Activated T-cell treated with anti-CD3 and anti-CD28 coated beads, Interleukin-2, amount 50 U/mL, for 1 hour (primary cell): ENCODE measurements around the gene PEA15.

Experiments
- DNase-seq: peaks from one replicate; pipeline ENCODE4 v3.0.0-alpha.2; 2020

PEA15 gene, protein sequence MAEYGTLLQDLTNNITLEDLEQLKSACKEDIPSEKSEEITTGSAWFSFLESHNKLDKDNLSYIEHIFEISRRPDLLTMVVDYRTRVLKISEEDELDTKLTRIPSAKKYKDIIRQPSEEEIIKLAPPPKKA

GRCh38 chr1:160205242-160206035 lies at the start of gene PEA15:
PEA15 (plus strand) TSS chr1:160205384; CDS start chr1:160211545, 6,161 bp downstream.
- peak; percentile 75 for DNase-seq

DNA sequence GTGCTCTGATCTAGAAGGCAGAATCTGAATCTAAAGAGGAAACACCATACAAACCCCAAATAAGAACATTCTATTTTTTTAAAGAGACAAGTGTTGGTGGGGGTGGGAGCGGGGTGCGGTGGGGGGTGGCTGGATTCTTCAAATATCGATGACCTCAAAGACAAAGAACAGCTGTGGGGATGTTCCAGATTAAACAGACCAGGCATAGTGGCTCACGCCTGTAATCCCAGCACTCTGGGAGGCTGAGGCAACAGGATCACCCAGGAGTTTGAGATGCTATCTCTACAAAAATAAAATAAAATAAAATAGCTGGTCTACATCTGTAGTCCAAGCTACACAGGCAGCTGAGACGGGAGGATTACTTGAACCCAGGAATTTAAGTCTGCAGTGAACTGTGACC lies 48.8 kb upstream of the PEA15 start:
- DNase-seq: no peak

- no peak for DNase-seq
These were observed 48.0 kb upstream of the PEA15 start for GRCh38 chr1:160157174-160157573.

GRCh38 chr1:160158031-160158430 lies 47.2 kb upstream of the PEA15 start:
- DNase-seq: no peak

DNA sequence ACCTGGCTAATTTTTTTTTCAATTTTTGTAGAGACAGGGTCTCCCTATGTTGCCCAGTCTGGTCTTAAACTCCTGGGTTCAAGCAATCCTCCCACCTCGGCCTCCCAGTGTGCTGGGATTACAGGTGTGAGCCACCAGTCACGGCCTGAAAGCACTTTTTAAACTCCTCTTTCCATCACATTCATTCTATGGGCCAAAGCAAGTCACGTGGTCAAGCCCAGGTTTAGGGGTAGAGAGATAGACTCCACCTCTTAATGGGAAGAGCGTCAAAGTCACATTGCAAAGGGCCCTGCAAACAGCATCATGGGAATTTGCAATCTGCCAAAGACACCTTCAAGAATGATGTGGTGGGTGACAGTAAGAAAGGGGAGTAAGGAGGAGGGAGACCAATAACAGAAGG lies 46.6 kb upstream of the PEA15 start:
- no peak for DNase-seq

DNA sequence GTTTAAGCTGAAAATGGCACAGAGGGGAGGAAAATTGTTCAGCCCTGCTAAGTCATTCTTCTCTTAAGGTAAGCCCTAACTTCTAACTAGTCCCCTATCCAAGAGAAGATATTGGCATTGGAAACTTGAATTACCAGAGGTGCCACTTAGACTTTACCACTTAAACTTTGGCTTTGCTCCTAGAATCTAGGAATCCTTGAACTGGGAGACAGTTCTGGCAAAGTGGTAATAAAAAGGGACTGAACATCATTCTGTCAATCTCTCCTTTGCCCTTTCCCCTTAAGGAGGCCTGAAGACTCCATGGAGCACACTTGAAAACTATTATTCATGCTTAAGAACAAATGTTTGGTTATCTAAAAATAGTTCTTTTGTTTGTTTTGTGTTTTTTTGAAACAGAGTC lies 45.3 kb upstream of the PEA15 start:
- DNase-seq: no peak

DNA sequence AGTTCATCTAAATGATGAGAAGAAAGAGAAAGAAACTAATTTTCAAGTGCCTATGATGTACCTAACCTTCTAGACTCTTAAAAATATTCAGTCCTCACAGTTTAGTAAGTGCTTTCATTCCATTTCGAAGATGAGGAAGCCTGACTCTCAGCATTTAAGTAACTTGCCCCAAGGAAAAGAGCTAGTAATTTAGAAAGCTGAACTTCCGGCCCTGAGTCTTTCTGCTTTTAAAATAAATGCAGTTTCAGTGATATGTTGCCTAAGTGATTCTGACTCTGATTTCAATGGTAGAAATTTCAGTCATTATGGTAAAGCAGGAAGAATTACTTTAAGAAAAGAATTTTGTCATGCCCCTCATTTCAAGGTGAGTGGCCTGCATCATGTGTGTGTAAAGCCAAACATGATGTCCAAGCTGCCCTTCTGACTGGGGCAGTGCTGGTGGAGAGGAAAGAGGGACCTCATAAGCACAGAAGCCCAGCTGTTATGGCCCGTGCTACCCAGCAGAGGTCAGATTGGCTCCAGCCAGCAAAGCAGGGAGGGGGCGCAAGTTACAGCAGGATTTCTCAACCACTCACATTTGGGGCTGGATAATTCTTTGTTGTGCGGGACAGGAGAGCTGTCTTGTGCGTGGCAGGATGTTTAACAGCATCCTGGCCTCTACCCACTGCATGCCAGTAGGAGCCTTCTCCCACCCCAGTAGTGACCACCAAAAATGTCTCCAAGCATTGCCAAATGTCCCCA lies 43.0 kb upstream of the PEA15 start:
- DNase-seq: no peak

DNA sequence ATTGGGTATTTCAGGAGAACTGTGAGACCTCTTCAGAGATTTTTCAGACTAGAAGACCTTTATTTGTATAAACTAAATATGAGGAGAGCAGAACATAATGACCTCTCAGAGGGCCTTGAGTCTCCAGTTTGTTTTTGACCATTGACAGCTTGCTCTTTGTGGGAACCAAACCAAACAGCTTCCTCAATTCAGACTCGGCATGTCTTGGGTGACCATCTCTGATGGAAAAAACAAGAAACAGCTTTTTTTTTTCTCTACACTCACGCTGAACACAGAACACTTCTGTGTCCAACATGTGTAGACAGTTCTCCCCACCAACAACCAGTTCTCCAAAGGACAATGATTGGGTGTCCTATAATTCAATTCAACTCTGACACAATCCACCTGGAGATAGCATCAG lies 42.3 kb upstream of the PEA15 start:
- no peak for DNase-seq

DNA sequence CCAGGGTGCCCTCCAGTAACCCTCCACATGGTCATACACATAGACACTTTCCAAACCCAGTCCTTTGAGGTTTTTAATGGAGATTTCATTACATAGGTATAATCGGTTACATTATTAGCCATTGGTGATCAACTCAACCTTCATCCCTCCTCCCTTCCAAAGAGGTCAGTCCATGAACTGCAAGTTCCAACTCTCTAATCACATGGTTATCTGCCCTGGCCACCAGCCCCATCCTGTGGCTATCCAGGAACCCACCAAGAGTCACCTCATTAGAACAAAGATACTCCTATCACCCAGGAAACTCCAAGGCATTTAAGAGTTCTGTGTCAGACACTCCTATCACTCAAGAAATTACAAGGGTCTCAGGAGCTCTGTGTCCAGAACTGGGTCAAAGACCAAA lies 41.6 kb upstream of the PEA15 start:
- DNase-seq: no peak

- DNase-seq: no peak
These were observed 41.1 kb upstream of the PEA15 start for GRCh38 chr1:160164121-160164520.

DNA sequence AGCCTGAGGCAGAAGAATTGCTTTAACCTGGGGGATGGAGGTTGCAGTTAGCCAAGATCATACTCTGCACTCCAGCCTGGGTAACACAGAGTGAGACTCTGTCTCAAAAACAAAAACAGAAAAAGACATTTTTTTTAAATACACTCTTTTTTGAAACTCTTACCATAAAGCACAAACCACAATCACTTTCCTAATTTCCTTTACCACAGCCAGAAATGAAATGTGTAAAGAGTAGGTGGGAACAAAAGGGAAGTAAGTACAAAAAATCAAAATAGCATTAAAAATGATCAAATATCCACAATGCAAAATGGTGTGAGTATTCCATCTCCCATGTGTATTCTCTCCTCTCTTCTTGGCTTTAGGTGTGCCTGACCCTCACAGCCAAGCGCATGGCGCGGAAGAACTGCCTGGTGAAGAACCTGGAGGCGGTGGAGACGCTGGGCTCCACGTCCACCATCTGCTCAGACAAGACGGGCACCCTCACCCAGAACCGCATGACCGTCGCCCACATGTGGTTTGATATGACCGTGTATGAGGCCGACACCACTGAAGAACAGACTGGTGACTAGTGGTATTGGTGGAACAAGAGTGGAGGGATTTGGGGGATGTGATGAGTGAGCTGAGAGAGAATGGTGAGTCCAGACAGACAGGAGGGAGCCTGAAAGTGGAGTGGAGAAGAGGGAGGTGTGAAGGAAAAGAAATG lies 38.9 kb upstream of the PEA15 start:
- no peak for DNase-seq

- no peak for DNase-seq
These were observed 38.1 kb upstream of the PEA15 start for GRCh38 chr1:160167056-160167455.

DNA sequence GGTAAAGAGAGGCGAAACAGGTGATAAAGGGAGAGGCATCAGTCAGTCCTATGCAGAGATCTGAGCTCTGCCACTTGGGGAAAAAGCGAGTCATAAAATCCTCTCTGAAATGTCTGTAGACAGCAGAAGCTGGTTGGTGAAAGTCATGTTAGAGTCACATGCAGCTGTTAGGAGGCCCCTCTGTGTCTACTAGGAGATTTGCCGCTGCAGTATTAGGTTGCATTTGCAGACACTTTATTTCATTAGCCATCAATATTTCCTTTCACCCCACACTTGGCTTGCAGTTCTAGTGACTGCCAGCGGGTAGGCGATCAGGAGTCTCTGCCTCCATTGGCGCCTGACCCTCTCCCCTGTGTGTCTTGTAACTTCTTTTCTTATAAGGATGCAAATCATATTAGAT lies 37.6 kb upstream of the PEA15 start:
- no peak for DNase-seq

DNA sequence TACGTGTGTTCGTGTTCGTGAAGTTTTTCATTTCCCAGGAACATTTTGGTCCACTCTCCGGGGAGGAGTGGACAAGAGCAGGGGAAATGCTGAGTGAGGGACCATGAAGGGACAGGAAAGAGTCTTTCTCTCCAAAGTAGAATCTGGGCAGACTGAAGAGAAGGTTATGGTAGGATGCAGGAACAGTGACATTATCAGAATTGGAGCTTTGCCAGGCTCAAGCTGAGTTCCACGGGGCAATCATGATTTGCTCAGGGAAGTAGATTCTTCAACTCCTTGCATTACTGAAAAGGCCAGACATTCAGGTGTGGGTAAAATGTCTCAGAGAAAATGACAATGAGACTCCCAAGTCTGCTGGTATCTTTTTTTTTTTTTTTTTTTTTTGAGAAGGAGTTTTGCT lies 37.2 kb upstream of the PEA15 start:
- no peak for DNase-seq

DNA sequence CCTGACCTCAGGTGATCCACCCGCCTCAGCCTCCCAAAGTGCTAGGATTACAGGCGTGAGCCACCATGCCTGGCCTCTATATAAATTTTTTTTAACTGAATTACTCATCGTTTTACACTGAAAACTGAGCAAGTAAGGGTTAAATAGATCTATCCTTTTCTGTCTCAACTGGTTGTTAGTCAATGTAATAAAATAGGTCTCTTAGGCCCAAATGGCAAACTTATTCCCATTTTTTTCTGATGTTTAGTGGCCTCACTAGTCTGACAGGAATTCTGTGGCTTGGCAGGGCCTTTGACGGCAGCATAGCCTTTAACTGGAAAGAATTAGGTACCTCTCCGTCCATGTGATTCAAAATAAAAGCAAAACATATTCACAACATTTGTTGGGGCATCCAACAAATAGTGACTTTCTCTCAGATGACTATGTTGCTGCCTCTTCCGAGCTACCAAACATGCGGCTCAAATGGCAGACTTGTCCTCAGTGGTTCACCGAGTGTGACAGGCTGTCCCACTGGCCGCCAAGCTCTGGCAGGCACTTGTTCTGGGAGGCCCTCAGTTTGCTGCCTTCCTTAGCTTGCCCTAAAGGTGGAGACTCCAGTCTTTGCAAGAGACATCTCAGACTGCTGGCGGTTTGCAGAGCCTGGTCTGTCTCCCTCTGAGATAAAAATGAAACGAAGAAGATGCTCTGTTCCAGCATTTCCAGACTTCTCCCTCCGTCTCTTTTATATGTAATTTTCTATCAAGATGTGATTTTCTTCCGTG lies 36.4 kb upstream of the PEA15 start:
- DNase-seq: no peak

DNA sequence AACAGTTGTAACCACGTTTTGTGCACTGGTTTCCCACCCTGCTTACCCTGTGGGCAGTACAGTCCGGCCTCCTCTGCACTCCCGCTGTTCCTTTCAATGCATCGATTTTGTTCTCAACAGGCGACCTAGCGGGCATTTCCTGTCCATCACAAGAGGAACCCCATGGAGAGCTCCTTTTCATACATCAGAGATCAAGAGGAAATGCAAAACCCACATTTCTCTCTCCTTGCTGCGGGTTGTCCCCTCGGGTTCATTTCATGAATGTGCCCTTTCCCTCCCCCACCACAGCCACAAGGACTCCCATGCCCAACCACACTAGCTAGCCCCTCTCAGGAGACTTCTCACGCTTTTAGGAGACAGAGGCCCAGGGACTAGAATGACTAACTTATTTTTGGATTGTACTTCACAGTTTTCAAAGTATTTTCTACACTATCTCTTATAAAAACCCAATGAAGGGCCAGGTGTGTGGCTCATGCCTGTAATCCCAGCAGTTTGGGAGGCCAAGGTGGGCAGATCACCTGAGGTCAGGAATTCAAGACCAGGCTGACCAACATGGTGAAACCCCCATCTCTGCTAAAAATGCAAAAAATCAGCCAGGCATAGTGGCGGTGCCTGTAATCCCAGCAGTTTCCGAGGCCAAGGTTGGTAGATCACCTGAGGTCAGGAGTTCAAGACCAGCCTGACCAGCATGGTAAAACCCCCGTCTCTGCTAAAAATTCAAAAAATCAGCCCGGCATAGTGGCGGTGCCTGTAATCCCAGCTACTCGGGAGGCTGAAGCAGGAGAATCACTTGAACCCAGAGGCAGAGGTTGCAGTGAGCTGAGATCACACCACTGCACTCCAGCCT lies 35.4 kb upstream of the PEA15 start:
- DNase-seq: no peak

- DNase-seq: no peak
These were observed 33.8 kb upstream of the PEA15 start for GRCh38 chr1:160171354-160171753.

- DNase-seq: no peak
These were observed 33.2 kb upstream of the PEA15 start for GRCh38 chr1:160171980-160172379.

- no peak for DNase-seq
These were observed 28.0 kb upstream of the PEA15 start for GRCh38 chr1:160177231-160177630.

- DNase-seq: no peak
These were observed 27.5 kb upstream of the PEA15 start for GRCh38 chr1:160177667-160178066.

- no peak for DNase-seq
These were observed 26.5 kb upstream of the PEA15 start for GRCh38 chr1:160178731-160179130.

DNA sequence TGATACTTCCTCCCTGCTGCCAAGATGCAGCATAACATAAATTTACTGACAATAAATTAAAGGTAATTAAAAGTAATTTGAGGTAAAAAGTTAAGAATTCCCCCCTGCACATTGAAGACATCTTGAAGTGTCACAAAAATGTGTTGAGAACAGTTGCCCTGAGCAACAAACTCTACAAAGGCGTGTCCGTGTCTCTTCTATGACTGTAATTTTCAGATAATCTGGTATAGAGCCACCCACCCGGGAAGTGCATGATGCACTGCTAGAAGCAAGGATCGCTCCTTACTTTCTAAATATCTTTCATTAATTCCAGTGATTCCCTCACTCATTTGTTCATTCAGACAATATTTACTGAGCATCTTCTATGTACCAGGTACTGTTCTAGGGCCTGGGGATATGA lies 25.8 kb upstream of the PEA15 start:
- DNase-seq: no peak
